ENCODE data around the gene GLT8D1. TPM values are rescaled to one million over a fixed set of nuclear protein-coding genes. Genes with fewer than 3 reads are reported as not detected.
"Not testable (repeated sequence)": the region's sequence is repeated elsewhere in the genome, so short reads cannot be mapped to it uniquely, and the experiment has no call there.

Gene GLT8D1
- total RNA-seq, 1 donor from 2014 or later, result 67.7 TPM

GRCh38 chr3:52679811-52680210 is 25.8 kb downstream of the GLT8D1 start:
- DNase-seq, result no peak

GRCh38 chr3:52679199-52679538 is 26.4 kb downstream of the GLT8D1 start:
- DNase-seq, result no peak

- DNase-seq, result no peak
Measured at GRCh38 chr3:52678265-52679198, 27.1 kb downstream of the GLT8D1 start.

GRCh38 chr3:52676201-52676600 is 29.4 kb downstream of the GLT8D1 start:
- not testable (repeated sequence) for DNase-seq

GRCh38 chr3:52671676-52672075 is 33.9 kb downstream of the GLT8D1 start:
- no peak for DNase-seq

GRCh38 chr3:52670621-52671521 is 34.7 kb downstream of the GLT8D1 start:
- DNase-seq, result peak; percentile 95

GRCh38 chr3:52663098-52663497 is 42.5 kb downstream of the GLT8D1 start:
- no peak for DNase-seq

- no peak for DNase-seq
Measured at GRCh38 chr3:52660046-52660445, 45.5 kb downstream of the GLT8D1 start.

GRCh38 chr3:52655895-52656294 is 49.7 kb downstream of the GLT8D1 start:
- no peak for DNase-seq

- DNase-seq, result no peak
Measured at GRCh38 chr3:52651592-52651991, 54.0 kb downstream of the GLT8D1 start.

- DNase-seq, result no peak
Measured at GRCh38 chr3:52650439-52650838, 55.2 kb downstream of the GLT8D1 start.

GRCh38 chr3:52649461-52650210 is 56.0 kb downstream of the GLT8D1 start:
- no peak for DNase-seq

- DNase-seq, result no peak
Measured at GRCh38 chr3:52645549-52645948, 60.0 kb downstream of the GLT8D1 start.

Other genes with a start within 250 kb of the GLT8D1 start
- gene STAB1, start 210.5 kb downstream of the GLT8D1 start, total RNA-seq, result 462 and 464 TPM in 2 replicates
- 32.2 and 81.1 TPM in 2 replicates for gene NT5DC2, start 171.9 kb downstream of the GLT8D1 start, total RNA-seq
- 1.7 and 2.7 TPM in 2 replicates for gene UQCC5, start 169.2 kb downstream of the GLT8D1 start, total RNA-seq
- gene PBRM1, start 19.9 kb downstream of the GLT8D1 start, total RNA-seq, result 83.9 and 107 TPM in 2 replicates
- gene GNL3, start 19.8 kb downstream of the GLT8D1 start, total RNA-seq, result 113 and 135 TPM in 2 replicates
- 40.5 and 52.5 TPM in 2 replicates for gene SPCS1, start 315 bp upstream of the GLT8D1 start, total RNA-seq
- gene NEK4, start 65.1 kb upstream of the GLT8D1 start, total RNA-seq, result 14.3 and 18.7 TPM in 2 replicates
- gene ITIH1, start 71.8 kb upstream of the GLT8D1 start, total RNA-seq, result not detected in 2 replicates
- 0.19 and 0.34 TPM in 2 replicates for gene ITIH3, start 89.0 kb upstream of the GLT8D1 start, total RNA-seq
- 0.19 and 1.9 TPM in 2 replicates for gene ITIH4, start 124.9 kb upstream of the GLT8D1 start, total RNA-seq
- not detected in 2 replicates for gene MUSTN1, start 129.2 kb upstream of the GLT8D1 start, total RNA-seq
- gene STIMATE, start 191.8 kb upstream of the GLT8D1 start, total RNA-seq, result 17.0 and 18.7 TPM in 2 replicates